HEK293T (cell line): ENCODE results near the gene CCDC24.

Source experiments
- CTBP1 ChIP-seq: fragments of 450-650 bp; IDR thresholded peaks from 2 replicates; pipeline ENCODE4 v1.6.1; 2016; ENCODE audit warnings: borderline replicate concordance
- FOXM1 ChIP-seq: fragments of 450-650 bp; IDR thresholded peaks from 2 replicates; pipeline ENCODE4 v1.6.1; 2017; ENCODE audit warnings: mild to moderate bottlenecking, borderline replicate concordance
- SP1 ChIP-seq: fragments of 450-650 bp; IDR thresholded peaks from 2 replicates; pipeline ENCODE4 v1.6.1; 2017
- TARDBP ChIP-seq: fragments of 450-650 bp; IDR thresholded peaks from 2 replicates; pipeline ENCODE4 v1.6.1; 2016
- TF ChIP-seq, protein P1 (sequence below): fragments of 450-650 bp; IDR thresholded peaks from 2 replicates; pipeline ENCODE4 v1.6.1; 2016

DNA sequence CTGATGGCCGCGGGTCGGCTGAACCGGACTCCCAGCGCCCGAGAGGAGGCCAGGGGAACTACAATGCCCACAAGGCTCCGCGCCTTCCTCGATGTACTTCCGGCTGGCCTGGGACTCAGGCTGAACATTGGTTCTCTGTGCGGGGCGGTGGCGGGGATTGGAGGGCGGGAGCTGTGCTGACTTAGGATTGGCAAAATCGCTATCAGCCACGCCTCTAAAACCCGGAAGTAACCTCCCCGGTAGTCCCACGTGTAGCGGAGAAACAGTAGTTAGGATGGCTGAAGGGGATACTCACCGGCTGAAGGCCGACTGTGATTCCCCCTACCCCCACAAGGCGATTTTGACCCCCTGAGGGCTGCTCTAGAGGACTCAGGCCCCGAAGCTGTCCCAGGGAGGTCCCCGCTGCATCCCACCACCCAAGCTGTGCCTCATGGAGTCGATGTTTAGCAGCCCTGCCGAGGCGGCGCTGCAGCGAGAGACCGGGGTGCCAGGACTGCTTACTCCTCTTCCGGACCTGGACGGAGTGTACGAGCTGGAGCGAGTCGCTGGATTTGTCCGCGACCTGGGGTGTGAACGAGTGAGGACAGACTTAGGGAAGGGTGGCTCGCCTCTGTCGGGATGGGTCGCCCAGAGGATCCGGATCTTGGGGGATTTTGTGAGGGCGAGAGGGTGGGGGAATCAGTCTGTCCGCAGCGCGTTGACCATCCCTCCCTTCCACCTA lies 21.5 kb upstream of the CCDC24 start, which contains the start of gene DPH2:
- TF ChIP-seq, protein P1, sequence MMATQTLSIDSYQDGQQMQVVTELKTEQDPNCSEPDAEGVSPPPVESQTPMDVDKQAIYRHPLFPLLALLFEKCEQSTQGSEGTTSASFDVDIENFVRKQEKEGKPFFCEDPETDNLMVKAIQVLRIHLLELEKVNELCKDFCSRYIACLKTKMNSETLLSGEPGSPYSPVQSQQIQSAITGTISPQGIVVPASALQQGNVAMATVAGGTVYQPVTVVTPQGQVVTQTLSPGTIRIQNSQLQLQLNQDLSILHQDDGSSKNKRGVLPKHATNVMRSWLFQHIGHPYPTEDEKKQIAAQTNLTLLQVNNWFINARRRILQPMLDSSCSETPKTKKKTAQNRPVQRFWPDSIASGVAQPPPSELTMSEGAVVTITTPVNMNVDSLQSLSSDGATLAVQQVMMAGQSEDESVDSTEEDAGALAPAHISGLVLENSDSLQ: no peak
- TF ChIP-seq CTBP1 (no peak), FOXM1 (no peak), TARDBP (no peak), SP1 (no peak)
